ENCODE measurements around the gene MYLK2.

DNA sequence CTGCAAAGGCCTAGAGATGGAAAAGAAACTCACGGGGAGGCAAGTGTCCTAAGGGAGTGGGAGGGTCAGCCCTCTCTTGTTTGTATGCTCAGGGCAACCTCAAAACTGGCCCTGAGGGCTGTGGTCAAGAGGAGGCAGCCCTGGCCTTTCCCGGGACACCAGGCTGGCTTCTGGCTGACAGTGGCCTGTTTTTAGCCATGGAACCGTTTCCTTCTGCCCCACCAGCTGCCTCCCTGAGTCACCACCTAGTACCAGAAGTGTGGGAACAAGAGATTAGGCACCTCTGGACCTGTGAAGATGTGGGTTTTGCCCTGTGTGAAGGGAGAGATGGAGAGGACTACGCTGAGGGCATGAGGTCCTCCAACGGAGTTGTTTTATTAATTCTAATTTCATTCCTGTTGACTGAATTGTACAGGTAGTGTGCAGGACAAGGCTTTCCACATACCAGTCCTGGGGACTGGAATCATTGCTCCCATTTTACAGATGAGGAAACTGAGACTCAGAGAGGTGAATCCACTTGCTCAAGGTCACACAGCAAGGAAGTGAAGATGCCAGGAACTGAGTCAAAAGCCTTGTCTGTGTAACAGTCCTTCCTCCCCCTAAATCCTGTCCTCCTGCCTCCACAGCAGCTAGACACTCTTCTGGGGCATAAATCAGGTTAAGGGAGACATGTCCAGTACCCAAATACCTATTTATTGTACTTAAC, 20.8 kb downstream of the MYLK2 start:
- TF ChIP-seq, protein P1, sequence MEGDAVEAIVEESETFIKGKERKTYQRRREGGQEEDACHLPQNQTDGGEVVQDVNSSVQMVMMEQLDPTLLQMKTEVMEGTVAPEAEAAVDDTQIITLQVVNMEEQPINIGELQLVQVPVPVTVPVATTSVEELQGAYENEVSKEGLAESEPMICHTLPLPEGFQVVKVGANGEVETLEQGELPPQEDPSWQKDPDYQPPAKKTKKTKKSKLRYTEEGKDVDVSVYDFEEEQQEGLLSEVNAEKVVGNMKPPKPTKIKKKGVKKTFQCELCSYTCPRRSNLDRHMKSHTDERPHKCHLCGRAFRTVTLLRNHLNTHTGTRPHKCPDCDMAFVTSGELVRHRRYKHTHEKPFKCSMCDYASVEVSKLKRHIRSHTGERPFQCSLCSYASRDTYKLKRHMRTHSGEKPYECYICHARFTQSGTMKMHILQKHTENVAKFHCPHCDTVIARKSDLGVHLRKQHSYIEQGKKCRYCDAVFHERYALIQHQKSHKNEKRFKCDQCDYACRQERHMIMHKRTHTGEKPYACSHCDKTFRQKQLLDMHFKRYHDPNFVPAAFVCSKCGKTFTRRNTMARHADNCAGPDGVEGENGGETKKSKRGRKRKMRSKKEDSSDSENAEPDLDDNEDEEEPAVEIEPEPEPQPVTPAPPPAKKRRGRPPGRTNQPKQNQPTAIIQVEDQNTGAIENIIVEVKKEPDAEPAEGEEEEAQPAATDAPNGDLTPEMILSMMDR (IDR thresholded peaks at IDR 0.05) = no peak
- no peak for TF ChIP-seq POLR2A (IDR thresholded peaks at IDR 0.05)
